Effector CD4-positive, alpha-beta T cell (primary cell): ENCODE data around the gene FAM3D.

ENCODE experiments used
- DNase-seq: peaks from one replicate; pipeline ENCODE4 v3.0.0-alpha.2; 2020

Gene FAM3D

GRCh38 chr3:58652624-58653023 is 13.9 kb downstream of the FAM3D start:
- DNase-seq = no peak

DNA sequence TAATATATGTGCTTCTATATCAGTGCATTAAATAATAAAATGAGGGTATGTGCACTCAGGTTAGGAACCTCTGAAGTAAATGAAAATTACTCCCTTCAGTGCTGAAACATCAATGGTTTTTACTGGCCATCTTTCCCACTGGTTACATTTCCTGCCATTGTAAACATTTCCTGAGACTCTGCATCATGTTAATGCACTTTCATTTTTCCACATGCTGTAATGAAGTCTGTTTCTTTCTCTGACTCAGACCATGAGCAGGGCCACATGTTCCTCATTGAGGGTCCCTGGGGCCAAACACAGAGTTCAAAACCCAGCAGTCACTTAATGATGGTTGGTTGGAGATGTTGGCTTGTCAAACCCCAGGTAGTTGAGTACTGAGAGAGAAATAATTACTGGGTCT is 15.3 kb downstream of the FAM3D start:
- DNase-seq = no peak

GRCh38 chr3:58647381-58648141 is 19.0 kb downstream of the FAM3D start:
- DNase-seq = no peak

DNA sequence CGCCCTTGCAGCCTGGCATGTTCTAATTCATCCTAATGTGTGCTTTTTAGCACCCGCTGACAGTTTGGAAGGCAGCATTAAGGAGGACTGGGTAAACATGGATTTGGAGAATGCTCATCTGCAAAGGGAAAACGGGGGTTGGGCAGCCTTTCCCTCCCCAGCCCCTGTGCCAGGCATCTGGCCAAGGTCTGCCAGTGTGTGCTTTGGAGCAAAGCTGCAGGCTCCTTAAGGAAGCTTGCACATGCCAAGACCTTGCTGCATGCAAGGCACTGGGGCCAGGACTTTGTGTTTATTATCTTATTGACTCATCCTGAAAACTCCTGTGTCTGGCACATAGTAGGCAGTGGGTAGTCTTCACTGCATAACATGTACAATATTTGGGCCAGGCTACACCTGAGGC is 20.1 kb downstream of the FAM3D start:
- DNase-seq = no peak

DNA sequence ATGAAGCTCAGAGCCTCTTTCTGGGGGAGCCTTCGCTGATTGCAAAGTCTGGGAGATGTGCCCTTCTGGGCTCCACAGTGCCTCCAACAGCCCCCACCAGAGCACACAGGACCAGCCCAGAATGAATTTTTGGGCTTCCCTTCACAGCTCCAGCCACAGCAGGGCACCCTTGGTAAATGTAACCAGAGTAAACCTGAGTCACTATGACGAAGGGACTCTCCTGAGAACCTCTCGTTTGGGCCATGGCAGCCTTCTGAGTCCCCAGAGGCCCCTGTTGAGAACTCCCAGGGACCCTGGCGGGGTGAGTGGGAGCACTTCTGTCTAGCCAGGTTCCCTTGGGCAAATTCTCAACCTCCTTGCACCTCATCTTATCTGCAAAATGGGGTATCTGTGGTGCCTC is 20.8 kb downstream of the FAM3D start:
- DNase-seq = no peak

DNA sequence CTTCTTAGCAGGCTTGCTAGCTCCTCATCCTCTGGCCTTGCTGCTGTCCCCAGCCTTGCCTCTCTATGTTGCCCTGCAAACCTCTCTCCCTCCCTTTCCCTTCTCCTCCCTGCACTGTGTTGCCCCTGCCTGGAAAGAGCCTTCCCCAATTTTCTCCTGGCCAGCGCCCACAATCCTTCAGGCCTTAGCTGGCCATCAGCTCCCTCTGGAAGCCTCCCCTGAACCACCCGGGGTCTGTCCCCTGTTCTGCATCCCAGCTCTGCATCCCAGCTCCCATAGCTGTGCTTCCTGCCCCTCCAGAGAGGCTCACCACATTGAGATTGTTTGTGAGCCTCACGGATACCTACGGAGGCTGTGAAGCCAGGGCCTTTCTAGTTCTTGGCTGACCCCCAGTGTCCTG is 23.7 kb downstream of the FAM3D start:
- no peak for DNase-seq

- DNase-seq = peak; percentile 7
Observed at GRCh38 chr3:58640700-58641372, 25.7 kb downstream of the FAM3D start.

- no peak for DNase-seq
Observed at GRCh38 chr3:58639842-58640241, 26.7 kb downstream of the FAM3D start.

- DNase-seq = no peak
Observed at GRCh38 chr3:58639001-58639400, 27.6 kb downstream of the FAM3D start.

DNA sequence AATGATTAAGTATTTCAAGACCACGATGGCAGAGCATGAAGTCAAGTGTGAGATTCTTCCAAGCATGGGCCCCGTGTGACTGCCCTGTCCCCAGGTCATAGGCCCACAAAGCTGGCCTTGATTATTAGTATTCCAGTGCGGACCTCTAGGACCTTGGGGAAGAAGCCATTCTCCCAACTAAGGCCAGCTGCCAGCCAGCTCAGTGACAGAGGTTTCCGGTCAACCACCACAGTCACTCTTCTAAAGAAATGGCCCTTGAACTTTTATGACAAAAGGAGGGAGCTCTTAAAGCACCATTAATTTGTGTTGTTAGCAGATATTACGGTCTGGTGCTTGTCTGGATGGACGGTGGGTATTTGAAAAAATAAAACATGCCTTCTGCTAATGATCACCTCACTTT is 28.0 kb downstream of the FAM3D start:
- no peak for DNase-seq

DNA sequence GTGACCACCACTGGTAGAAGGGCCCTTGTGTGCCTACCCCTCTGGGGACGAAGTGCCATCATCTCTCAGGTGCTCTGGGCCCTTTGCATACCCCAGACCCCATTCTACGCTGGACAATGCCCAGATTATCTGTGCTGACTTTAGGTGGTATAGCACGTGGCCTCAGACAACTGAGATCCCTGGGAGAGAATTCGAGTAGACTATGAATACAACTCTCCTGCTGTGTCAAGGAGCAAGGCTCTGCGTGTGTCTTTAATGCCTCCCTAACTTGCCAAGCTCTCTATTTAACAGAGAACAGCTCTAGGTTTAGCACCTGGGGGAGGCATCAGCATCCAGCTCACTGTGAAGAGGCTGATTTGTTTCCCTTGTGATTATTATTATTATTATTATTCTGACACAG is 29.1 kb downstream of the FAM3D start:
- no peak for DNase-seq

GRCh38 chr3:58635371-58636285 is 30.9 kb downstream of the FAM3D start:
- DNase-seq = no peak

DNA sequence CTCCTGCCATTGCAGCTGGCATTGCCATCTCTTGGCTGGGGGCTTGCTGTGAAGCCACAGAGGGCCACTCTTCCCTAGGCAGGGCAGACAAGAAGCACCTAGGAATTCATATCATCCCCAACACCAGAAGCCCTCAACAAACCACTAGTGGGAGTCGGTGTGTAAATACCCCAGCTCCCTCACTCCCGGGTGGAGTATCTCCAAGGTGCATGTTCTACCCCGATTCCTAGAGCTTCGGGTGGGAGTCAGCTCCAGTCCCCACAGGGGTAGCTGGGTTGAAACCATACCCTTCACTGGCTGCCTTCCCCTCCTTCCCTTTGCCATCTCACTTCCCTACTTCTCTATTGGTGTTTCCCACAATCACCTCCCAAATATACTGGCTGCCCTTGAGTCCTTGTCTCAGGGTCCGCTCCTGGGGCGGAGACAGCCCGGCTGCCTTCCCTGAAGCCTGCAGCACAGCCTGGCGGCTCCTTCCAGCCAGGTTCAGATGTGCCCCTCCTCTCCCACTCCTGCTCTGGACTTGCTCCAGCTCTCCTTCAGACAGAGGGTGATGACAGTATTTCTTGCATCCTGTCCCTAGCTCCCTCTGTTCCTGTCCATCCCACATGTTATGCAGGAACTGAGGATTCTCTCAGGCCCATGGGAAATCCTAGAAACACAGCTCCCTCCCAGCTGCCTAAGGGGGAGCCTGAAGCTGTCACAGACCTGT is 33.3 kb downstream of the FAM3D start:
- DNase-seq = no peak

DNA sequence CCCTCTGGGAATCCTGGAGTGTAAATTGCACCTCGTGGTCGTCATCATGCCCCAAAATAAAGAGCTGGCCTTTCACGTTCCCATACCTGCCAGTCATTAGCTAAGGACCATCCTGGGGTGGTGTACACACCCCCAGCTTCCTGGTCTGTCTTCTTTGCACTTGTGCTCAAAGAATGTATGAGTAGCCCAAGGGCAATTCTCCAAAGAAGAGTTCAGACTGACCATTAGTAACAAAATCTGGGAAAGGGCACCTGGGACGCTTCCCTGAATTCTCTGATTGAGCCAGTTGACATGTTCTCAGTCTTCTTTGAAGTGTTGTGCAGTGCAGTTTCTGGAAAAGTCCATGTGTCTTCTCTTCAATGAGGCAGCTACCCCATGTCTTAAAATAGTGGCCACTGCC is 34.8 kb downstream of the FAM3D start:
- DNase-seq = no peak

- no peak for DNase-seq
Observed at GRCh38 chr3:58630710-58631092, 35.9 kb downstream of the FAM3D start.

DNA sequence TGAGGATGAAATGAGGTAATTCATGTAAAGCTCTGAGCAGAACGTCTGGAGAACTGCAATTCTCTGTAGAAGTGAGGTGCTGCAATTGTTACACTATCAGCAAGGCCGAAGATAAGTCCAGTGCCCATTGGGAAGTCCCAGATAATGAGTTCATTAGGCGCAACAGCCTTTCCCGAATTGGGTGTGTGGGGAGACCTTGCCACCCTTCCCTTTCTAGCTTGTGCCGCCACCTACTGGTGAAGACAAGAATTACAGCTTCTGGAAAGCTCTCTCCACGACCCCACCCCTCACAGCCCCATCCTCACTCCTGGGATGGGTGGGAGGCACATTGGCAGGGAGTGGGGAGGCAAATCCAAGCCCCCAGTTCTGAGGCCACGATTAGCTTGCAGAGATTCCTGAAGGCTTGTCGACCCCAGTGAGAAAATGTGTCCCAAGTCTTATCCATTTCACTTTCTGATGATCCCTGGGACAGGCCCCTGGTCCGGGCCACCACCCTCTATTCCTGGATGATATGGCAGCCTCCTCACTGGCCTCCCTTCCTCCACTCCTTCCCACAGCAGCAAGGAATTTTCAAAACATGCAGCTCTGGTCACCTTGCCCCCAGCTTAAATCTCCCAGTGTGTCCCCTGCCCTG is 36.4 kb downstream of the FAM3D start:
- DNase-seq = peak; percentile 38

DNA sequence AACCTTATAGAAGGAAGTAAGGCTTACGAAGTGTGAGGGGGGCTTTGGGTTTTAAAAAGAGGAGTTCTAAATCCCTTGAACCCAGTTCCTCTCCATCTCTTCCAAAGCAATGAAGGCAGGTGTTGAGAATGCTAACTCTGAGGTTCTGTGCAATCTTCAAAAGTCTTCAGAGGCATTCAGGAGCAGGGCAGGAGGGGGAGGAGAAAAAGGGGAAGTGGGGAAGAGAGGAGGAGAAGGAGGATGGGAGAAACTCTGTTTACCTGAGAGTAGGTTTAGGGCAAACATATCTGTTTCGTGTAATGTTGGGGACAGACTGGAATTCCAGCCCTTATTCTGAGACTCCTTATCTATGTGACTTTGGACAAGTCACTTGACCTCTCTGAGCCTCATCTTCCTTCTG is 36.9 kb downstream of the FAM3D start:
- no peak for DNase-seq

DNA sequence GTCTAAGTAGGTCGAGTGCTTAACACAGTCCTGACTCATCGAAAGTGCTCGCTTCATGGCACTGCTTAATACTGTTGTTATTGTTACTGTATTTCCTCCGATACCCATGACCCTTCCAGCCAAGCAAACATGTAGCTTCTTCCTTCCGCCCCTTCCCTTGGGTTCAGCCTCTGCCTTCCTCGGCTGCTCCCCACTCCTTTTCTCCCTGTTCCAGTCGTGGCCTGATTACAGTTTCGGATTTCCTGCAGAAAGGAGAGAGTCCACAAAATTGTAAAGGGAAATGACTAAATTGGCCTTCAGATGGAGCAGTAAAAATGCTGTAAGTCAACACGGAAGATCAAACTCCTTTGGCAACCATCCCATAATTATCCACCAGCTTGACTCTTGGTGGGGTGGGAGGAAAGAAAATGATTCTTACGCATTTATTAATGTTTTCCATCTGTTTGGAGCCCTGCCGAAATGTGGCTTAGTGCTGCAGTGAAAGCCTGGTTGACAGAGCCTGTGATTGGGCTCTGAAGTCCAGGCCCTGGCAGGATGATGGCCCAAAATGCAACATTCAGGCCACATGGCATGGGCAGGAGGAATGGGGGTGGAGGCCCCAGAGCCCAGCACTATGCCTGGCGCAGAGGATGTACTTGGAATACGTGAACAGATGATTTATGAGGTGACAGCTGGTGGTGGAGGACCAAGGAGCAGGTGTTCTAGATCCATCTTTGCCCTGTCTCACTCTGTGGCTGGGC is 37.6 kb downstream of the FAM3D start:
- no peak for DNase-seq

GRCh38 chr3:58627941-58628340 is 38.6 kb downstream of the FAM3D start:
- no peak for DNase-seq

- DNase-seq = no peak
Observed at GRCh38 chr3:58627570-58627885, 39.0 kb downstream of the FAM3D start.

- DNase-seq = no peak
Observed at GRCh38 chr3:58626841-58627569, 39.6 kb downstream of the FAM3D start.
